ENCODE results near the gene NDUFA11.
"Not testable (repeated sequence)": the region's sequence is repeated elsewhere in the genome, so short reads cannot be mapped to it uniquely, and the experiment has no call there.

Gene NDUFA11

GRCh38 chr19:5884065-5884811 lies 19.4 kb downstream of the NDUFA11 start:
- DNase-seq, result not testable (repeated sequence)

- DNase-seq, result not testable (repeated sequence)
Measured at GRCh38 chr19:5883157-5883873, 20.3 kb downstream of the NDUFA11 start.

- DNase-seq, result no peak
Measured at GRCh38 chr19:5882421-5882968, 21.1 kb downstream of the NDUFA11 start.

- no peak for DNase-seq
Measured at GRCh38 chr19:5881543-5882299, 21.9 kb downstream of the NDUFA11 start.

- DNase-seq, result no peak
Measured at GRCh38 chr19:5880604-5881078, 22.9 kb downstream of the NDUFA11 start.

GRCh38 chr19:5880196-5880595 lies 23.4 kb downstream of the NDUFA11 start:
- DNase-seq, result no peak

GRCh38 chr19:5877882-5878281 lies 25.7 kb downstream of the NDUFA11 start:
- DNase-seq, result no peak

- no peak for DNase-seq
Measured at GRCh38 chr19:5877427-5877826, 26.2 kb downstream of the NDUFA11 start.

- DNase-seq, result not testable (repeated sequence)
Measured at GRCh38 chr19:5874496-5874895, 29.1 kb downstream of the NDUFA11 start.

GRCh38 chr19:5873617-5874199 lies 29.9 kb downstream of the NDUFA11 start:
- no peak for DNase-seq

GRCh38 chr19:5870986-5871394 lies 32.6 kb downstream of the NDUFA11 start:
- DNase-seq, result no peak

GRCh38 chr19:5867201-5868136 lies 36.1 kb downstream of the NDUFA11 start:
- DNase-seq, result no peak

GRCh38 chr19:5865772-5866171 lies 37.8 kb downstream of the NDUFA11 start:
- DNase-seq, result no peak

- no peak for DNase-seq
Measured at GRCh38 chr19:5864725-5865486, 38.7 kb downstream of the NDUFA11 start.

GRCh38 chr19:5864013-5864720 lies 39.4 kb downstream of the NDUFA11 start:
- DNase-seq, result no peak

GRCh38 chr19:5863030-5863665 lies 40.4 kb downstream of the NDUFA11 start:
- DNase-seq, result no peak

- no peak for DNase-seq
Measured at GRCh38 chr19:5857203-5858081, 46.1 kb downstream of the NDUFA11 start.

GRCh38 chr19:5855151-5855550 lies 48.4 kb downstream of the NDUFA11 start:
- DNase-seq, result not testable (repeated sequence)
